B cell (primary cell): ENCODE data around the gene THSD4. TPM values are rescaled to one million over a fixed set of nuclear protein-coding genes. Genes with fewer than 3 reads are reported as not detected.

ENCODE experiments used
- ATAC-seq: fragments of 200-7000 bp; cut with Tn5 transposase; one replicate; pipeline ENCODE4 v1.10.0; 2021; ENCODE audit warnings: low read depth, mild to moderate bottlenecking, moderate number of reproducible peaks, moderate library complexity
- CTCF ChIA-PET: fragments of 350-600 bp; sonication (Branson Sonifier 250); formaldehyde crosslinking; loops from one replicate; lab custom pipeline; 2021; ENCODE audit warnings: antibody characterized with exemption, inconsistent platforms; lab: Charles Lee
- POLR2A ChIA-PET: fragments of 350-600 bp; sonication (Branson Sonifier 250); formaldehyde crosslinking; loops from one replicate; lab custom pipeline; 2021; ENCODE audit warnings: antibody characterized with exemption; lab: Charles Lee
- DNase-seq: peaks from one replicate; pipeline ENCODE4 v3.0.0; 2013
- H2AFZ ChIP-seq: 2 replicates; pipeline ENCODE4 v1.6.1; 2012; ENCODE audit warnings: mild to moderate bottlenecking, low read depth, low read length; ENCODE audit not compliant: insufficient read depth, poor library complexity, severe bottlenecking
- H3K27ac ChIP-seq, 2 donors: 1 replicate in 1 of 2; 2 replicates in 1 of 2; pipeline ENCODE4 v1.5.1; 2012 to 2013; ENCODE audit warnings: low read length in 2 of 2, mild to moderate bottlenecking in 2 of 2, moderate library complexity in 1 of 2
- H3K27me3 ChIP-seq, 4 experiments: fragments of 200-600 bp in 1 of 4; sonication (generic) in 1 of 4; replicated peaks in 1 of 4; 1 replicate in 2 of 4; 2 replicates in 2 of 4; pipeline versions ENCODE4 v1.6.1 to v1.7.0; 2013 to 2016; ENCODE audit warnings: low read length in 3 of 4, mild to moderate bottlenecking in 2 of 4, mixed read lengths in 1 of 4, moderate library complexity in 1 of 4; ENCODE audit not compliant: insufficient read depth in 4 of 4, control insufficient read depth in 3 of 4; ENCODE audit errors: control extremely low read depth in 1 of 4
- H3K36me3 ChIP-seq, 2 experiments: replicated peaks in 1 of 2; 1 replicate in 1 of 2; 2 replicates in 1 of 2; pipeline versions ENCODE4 v1.6.1 to v1.7.1; 2013; ENCODE audit warnings: low read length in 1 of 2; ENCODE audit not compliant: insufficient read depth in 2 of 2, control insufficient read depth in 1 of 2; ENCODE audit errors: control extremely low read depth in 1 of 2, extremely low read depth in 1 of 2
- H3K4me1 ChIP-seq, 2 donors: fragments of 200-600 bp in 1 of 2; sonication (generic) in 1 of 2; 1 replicate in 1 of 2; 2 replicates in 1 of 2; pipeline versions ENCODE4 v1.5.1 to v1.6.1; 2013 to 2017; ENCODE audit warnings: low read length in 2 of 2; ENCODE audit not compliant: control insufficient read depth in 2 of 2, insufficient read depth in 2 of 2
- H3K4me2 ChIP-seq: replicated peaks from 2 replicates; pipeline ENCODE3; 2012; ENCODE audit warnings: mild to moderate bottlenecking, low read depth, low read length; ENCODE audit not compliant: poor library complexity, severe bottlenecking
- H3K4me3 ChIP-seq, 5 experiments: fragments of 200-600 bp in 1 of 5; sonication (generic) in 1 of 5; 1 replicate in 3 of 5; 2 replicates in 2 of 5; pipeline versions ENCODE4 v1.5.1 to v1.7.0; 2011 to 2016; ENCODE audit warnings: low read length in 4 of 5, mild to moderate bottlenecking in 4 of 5, low read depth in 2 of 5, control low read depth in 1 of 5, moderate library complexity in 1 of 5; ENCODE audit not compliant: insufficient read depth in 1 of 5; ENCODE audit errors: control extremely low read depth in 1 of 5, extremely low read depth in 1 of 5
- H3K79me2 ChIP-seq: fragments of 200-600 bp; sonication (generic); one replicate; pipeline ENCODE4 v1.6.0; 2016; ENCODE audit warnings: low read length; ENCODE audit not compliant: control insufficient read depth, insufficient read depth
- H3K9ac ChIP-seq: fragments of 200-600 bp; sonication (generic); 2 replicates; pipeline ENCODE4 v1.6.1; 2017; ENCODE audit warnings: mild to moderate bottlenecking, low read length, moderate library complexity
- H3K9me3 ChIP-seq, 3 donors: one replicate each; pipeline versions ENCODE4 v1.6.1 to v1.7.1; 2013; ENCODE audit warnings: low read length in 2 of 3; ENCODE audit not compliant: control insufficient read depth in 2 of 3, insufficient read depth in 1 of 3; ENCODE audit errors: control extremely low read depth in 1 of 3
- H4K20me1 ChIP-seq: 2 replicates; pipeline ENCODE4 v1.6.0; 2012; ENCODE audit warnings: mild to moderate bottlenecking, low read length; ENCODE audit not compliant: insufficient read depth, control insufficient read depth, poor library complexity, severe bottlenecking
- H3K27ac Mint-ChIP-seq: one replicate; pipeline ENCODE4 v1.8.0; 2021; ENCODE audit warnings: mixed read lengths
- H3K27me3 Mint-ChIP-seq: one replicate; pipeline ENCODE4 v1.8.0; 2021; ENCODE audit warnings: mixed read lengths
- H3K4me1 Mint-ChIP-seq: one replicate; pipeline ENCODE4 v1.8.0; 2021; ENCODE audit warnings: mixed read lengths
- H3K4me3 Mint-ChIP-seq: one replicate; pipeline ENCODE4 v1.8.0; 2021; ENCODE audit warnings: mixed read lengths
- H3K9me3 Mint-ChIP-seq: one replicate; pipeline ENCODE4 v1.8.0; 2022; ENCODE audit warnings: mixed read lengths; ENCODE audit not compliant: insufficient read depth
- EZH2 ChIP-seq: IDR thresholded peaks from 2 replicates; pipeline ENCODE4 v1.6.1; 2012; ENCODE audit warnings: borderline replicate concordance, low read depth, mild to moderate bottlenecking, moderate library complexity, low read length; ENCODE audit not compliant: insufficient read depth, poor library complexity, severe bottlenecking
- WGBS: methylation state at CpG from one replicate; pipeline ENCODE4 v1.1.5; 2013; ENCODE audit warnings: missing lambda C conversion rate; ENCODE audit not compliant: insufficient coverage; 5-methylcytosine and 5-hydroxymethylcytosine counted together
- intact Hi-C: fragments of 100-400 bp; cut with micrococcal nuclease; formaldehyde crosslinking; loops from one replicate; pipeline ENCODE4 v1.10.0; 2022
- polyA plus RNA-seq: library from polyadenylated mRNA; depleted of rRNA; stranded (reverse); fragments of >200 nt; gene quantifications from 2 replicates; pipeline ENCODE4 v1.2.3, GENCODE V29; 2012
- total RNA-seq, 2 donors: library from RNA; stranded (reverse); fragments of 120-200 nt in 1 of 2; gene quantifications; 1 replicate in 1 of 2; 2 replicates in 1 of 2; pipeline versions ENCODE4 v1.2.3 to v1.2.4, GENCODE V29; 2013 to 2022
- TF ChIP-seq, protein P1 (sequence below): fragments of 200-600 bp; IDR thresholded peaks from one replicate; pipeline ENCODE4 v1.8.0; 2022; ENCODE audit warnings: antibody characterized with exemption, mild to moderate bottlenecking

The THSD4 gene
- total and polyA plus RNA-seq, 2 donors (not counting 1 experiment from before 2014, with no cell fraction given) = not detected

DNA sequence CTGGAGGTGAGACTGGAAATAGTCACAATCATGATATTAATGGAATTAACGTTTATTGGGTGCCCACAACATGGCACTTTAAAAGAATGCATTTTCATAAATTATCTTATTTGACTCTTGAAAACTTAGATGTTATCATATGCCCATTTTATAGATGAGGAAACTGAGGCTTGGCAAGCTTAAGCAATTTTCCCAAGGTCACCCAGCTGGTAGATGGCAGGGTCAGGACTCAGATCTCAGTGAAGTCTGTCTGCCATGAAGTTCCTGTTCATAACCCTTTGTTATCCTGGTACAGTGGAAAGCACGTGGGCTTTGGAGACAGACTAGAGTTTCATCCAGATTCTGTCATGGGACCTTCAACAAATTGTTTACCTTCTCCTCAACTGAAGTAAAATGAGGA lies 520.5 kb downstream of the THSD4 start:
- Mint-ChIP-seq H3K4me3 (no peak overlapping the region), H3K27ac (no peak overlapping the region), H3K9me3 (no peaks in the 10 kb centered on the region), H3K27me3 (peaks cover 28% of the 10 kb centered on the region), H3K4me1 (no peaks in the 10 kb centered on the region)
- H3K36me3 ChIP-seq = no peaks in the 10 kb centered on the region
- TF ChIP-seq, protein P1, sequence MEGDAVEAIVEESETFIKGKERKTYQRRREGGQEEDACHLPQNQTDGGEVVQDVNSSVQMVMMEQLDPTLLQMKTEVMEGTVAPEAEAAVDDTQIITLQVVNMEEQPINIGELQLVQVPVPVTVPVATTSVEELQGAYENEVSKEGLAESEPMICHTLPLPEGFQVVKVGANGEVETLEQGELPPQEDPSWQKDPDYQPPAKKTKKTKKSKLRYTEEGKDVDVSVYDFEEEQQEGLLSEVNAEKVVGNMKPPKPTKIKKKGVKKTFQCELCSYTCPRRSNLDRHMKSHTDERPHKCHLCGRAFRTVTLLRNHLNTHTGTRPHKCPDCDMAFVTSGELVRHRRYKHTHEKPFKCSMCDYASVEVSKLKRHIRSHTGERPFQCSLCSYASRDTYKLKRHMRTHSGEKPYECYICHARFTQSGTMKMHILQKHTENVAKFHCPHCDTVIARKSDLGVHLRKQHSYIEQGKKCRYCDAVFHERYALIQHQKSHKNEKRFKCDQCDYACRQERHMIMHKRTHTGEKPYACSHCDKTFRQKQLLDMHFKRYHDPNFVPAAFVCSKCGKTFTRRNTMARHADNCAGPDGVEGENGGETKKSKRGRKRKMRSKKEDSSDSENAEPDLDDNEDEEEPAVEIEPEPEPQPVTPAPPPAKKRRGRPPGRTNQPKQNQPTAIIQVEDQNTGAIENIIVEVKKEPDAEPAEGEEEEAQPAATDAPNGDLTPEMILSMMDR = no peak
- no peak for TF ChIP-seq EZH2
- peaks cover 0 to 7% (median 3%) of the 10 kb centered on the region in 4 experiments for H3K27me3 ChIP-seq
- intact Hi-C loops = no loop called here
- H3K79me2 ChIP-seq = no peaks in the 10 kb centered on the region
- H3K4me1 ChIP-seq = no peaks in the 10 kb centered on the region
- H3K27ac ChIP-seq = no peak overlapping the region
- H3K9ac ChIP-seq = no peak overlapping the region
- H3K9me3 ChIP-seq = no peaks in the 10 kb centered on the region
- CTCF ChIA-PET = no interaction called here
- no peak overlapping the region for H3K4me3 ChIP-seq
- no peak overlapping the region for H2AFZ ChIP-seq
- no peaks in the 10 kb centered on the region for H4K20me1 ChIP-seq
- no peak for ATAC-seq
- WGBS = 100% methylated on average over 1 of the region's 2 CpGs
- no peak for DNase-seq
- POLR2A ChIA-PET = no interaction called here
- no peak overlapping the region for H3K4me2 ChIP-seq

DNA sequence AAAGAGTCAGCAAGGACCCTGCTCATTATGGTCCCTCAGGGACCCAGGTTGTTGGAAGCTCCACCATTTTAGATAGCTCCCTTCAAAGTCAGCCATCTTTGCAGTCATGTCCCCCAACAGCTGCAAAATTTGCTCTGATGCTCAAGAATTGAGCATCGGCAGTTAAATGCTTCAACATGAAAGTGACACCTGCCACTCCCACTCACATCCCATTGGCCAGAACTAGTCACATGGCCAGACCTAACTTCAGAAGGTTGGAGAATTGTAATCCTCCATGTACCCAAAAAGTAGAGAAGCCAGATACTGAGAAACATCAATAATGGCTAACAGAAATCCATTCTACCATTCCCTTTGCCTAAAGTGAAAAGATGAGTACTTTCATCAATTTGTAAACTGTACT lies 523.6 kb downstream of the THSD4 start:
- no peak overlapping the region for H3K4me2 ChIP-seq
- Mint-ChIP-seq H3K4me1 (no peaks in the 10 kb centered on the region), H3K27me3 (peaks cover 26% of the 10 kb centered on the region), H3K27ac (no peak overlapping the region), H3K9me3 (peaks cover 2% of the 10 kb centered on the region), H3K4me3 (no peak overlapping the region)
- no peaks in the 10 kb centered on the region for H3K36me3 ChIP-seq
- peaks cover 0 to 4% (median 2%) of the 10 kb centered on the region in 4 experiments for H3K27me3 ChIP-seq
- no peak overlapping the region for H3K4me3 ChIP-seq
- no peaks in the 10 kb centered on the region for H4K20me1 ChIP-seq
- H3K9me3 ChIP-seq = no peaks in the 10 kb centered on the region
- no peak overlapping the region for H3K9ac ChIP-seq
- no peaks in the 10 kb centered on the region for H3K79me2 ChIP-seq
- WGBS = 71% methylated on average over 1 of the region's 1 CpG
- TF ChIP-seq, protein P1 = no peak
- no peak for TF ChIP-seq EZH2
- no peak overlapping the region for H2AFZ ChIP-seq
- CTCF ChIA-PET = no interaction called here
- ATAC-seq (no peak), DNase-seq (no peak)
- no peak overlapping the region for H3K27ac ChIP-seq
- POLR2A ChIA-PET = no interaction called here
- no peaks in the 10 kb centered on the region for H3K4me1 ChIP-seq
- intact Hi-C loops = no loop called here
